SK-N-SH treated with all-trans-retinoic acid at 6 μM for 48 hours (cell line): ENCODE results near the gene ZNF195.
"Not testable (repeated sequence)": the region's sequence is repeated elsewhere in the genome, so short reads cannot be mapped to it uniquely, and the experiment has no call there.

Experiments used
- BACH2 ChIP-seq: fragments of 250-450 bp; sonication (Bioruptor Pico); IDR thresholded peaks from 2 replicates; pipeline ENCODE4 v1.9.0; 2021; ENCODE audit warnings: mild to moderate bottlenecking, borderline replicate concordance
- ESRRG ChIP-seq: fragments of 250-450 bp; sonication (Bioruptor Pico); IDR thresholded peaks from 2 replicates; pipeline ENCODE4 v1.6.1; 2021; ENCODE audit warnings: mild to moderate bottlenecking
- GLIS3 ChIP-seq: fragments of 250-450 bp; sonication (Bioruptor Pico); IDR thresholded peaks from 2 replicates; pipeline ENCODE4 v1.5.0; 2020; ENCODE audit warnings: mild to moderate bottlenecking, moderate library complexity
- PATZ1 ChIP-seq: fragments of 250-450 bp; sonication (Bioruptor Pico); IDR thresholded peaks from 2 replicates; pipeline ENCODE4 v1.8.0; 2020; ENCODE audit warnings: mild to moderate bottlenecking, moderate library complexity, borderline replicate concordance
- ZC3H10 ChIP-seq: fragments of 250-450 bp; sonication (Bioruptor Pico); IDR thresholded peaks from 2 replicates; pipeline ENCODE4 v1.5.1; 2021; ENCODE audit warnings: mild to moderate bottlenecking, moderate library complexity
- ZFP3 ChIP-seq: fragments of 250-450 bp; sonication (Bioruptor Pico); IDR thresholded peaks from 2 replicates; pipeline ENCODE4 v1.5.0; 2020; ENCODE audit warnings: mild to moderate bottlenecking, moderate library complexity
- ZFP30 ChIP-seq: fragments of 450-650 bp; formaldehyde crosslinking; IDR thresholded peaks from 2 replicates; pipeline ENCODE4 v1.5.0; 2022; ENCODE audit warnings: mild to moderate bottlenecking, moderate library complexity
- TF ChIP-seq, protein P1 (sequence below): fragments of 250-450 bp; sonication (Bioruptor Pico); IDR thresholded peaks from 2 replicates; pipeline ENCODE4 v1.5.1; 2020; ENCODE audit warnings: low read depth, mild to moderate bottlenecking, moderate library complexity
- TF ChIP-seq, protein P2 (sequence below): fragments of 250-450 bp; sonication (Bioruptor Pico); IDR thresholded peaks from 2 replicates; pipeline ENCODE4 v1.5.0; 2020; ENCODE audit warnings: mild to moderate bottlenecking, moderate library complexity
- TF ChIP-seq, protein P3 (sequence below): fragments of 250-450 bp; sonication (Bioruptor Pico); IDR thresholded peaks from 2 replicates; pipeline ENCODE4 v1.8.0; 2021; ENCODE audit warnings: low read depth, mild to moderate bottlenecking, moderate library complexity, borderline replicate concordance

GRCh38 chr11:3404076-3404925 is 25.4 kb upstream of the ZNF195 start:
- TF ChIP-seq ZC3H10; ZFP30 (CRISPR knock-in tag); ESRRG (CRISPR knock-in tag); GLIS3; ZFP3 (CRISPR knock-in tag); BACH2 (CRISPR knock-in tag); PATZ1: not testable (repeated sequence)
- TF ChIP-seq, protein P1, sequence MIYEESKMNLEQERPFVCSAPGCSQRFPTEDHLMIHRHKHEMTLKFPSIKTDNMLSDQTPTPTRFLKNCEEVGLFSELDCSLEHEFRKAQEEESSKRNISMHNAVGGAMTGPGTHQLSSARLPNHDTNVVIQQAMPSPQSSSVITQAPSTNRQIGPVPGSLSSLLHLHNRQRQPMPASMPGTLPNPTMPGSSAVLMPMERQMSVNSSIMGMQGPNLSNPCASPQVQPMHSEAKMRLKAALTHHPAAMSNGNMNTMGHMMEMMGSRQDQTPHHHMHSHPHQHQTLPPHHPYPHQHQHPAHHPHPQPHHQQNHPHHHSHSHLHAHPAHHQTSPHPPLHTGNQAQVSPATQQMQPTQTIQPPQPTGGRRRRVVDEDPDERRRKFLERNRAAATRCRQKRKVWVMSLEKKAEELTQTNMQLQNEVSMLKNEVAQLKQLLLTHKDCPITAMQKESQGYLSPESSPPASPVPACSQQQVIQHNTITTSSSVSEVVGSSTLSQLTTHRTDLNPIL, result not testable (repeated sequence)
- TF ChIP-seq, protein P2, sequence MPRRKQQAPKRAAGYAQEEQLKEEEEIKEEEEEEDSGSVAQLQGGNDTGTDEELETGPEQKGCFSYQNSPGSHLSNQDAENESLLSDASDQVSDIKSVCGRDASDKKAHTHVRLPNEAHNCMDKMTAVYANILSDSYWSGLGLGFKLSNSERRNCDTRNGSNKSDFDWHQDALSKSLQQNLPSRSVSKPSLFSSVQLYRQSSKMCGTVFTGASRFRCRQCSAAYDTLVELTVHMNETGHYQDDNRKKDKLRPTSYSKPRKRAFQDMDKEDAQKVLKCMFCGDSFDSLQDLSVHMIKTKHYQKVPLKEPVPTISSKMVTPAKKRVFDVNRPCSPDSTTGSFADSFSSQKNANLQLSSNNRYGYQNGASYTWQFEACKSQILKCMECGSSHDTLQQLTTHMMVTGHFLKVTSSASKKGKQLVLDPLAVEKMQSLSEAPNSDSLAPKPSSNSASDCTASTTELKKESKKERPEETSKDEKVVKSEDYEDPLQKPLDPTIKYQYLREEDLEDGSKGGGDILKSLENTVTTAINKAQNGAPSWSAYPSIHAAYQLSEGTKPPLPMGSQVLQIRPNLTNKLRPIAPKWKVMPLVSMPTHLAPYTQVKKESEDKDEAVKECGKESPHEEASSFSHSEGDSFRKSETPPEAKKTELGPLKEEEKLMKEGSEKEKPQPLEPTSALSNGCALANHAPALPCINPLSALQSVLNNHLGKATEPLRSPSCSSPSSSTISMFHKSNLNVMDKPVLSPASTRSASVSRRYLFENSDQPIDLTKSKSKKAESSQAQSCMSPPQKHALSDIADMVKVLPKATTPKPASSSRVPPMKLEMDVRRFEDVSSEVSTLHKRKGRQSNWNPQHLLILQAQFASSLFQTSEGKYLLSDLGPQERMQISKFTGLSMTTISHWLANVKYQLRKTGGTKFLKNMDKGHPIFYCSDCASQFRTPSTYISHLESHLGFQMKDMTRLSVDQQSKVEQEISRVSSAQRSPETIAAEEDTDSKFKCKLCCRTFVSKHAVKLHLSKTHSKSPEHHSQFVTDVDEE, result not testable (repeated sequence)
- TF ChIP-seq, protein P3, sequence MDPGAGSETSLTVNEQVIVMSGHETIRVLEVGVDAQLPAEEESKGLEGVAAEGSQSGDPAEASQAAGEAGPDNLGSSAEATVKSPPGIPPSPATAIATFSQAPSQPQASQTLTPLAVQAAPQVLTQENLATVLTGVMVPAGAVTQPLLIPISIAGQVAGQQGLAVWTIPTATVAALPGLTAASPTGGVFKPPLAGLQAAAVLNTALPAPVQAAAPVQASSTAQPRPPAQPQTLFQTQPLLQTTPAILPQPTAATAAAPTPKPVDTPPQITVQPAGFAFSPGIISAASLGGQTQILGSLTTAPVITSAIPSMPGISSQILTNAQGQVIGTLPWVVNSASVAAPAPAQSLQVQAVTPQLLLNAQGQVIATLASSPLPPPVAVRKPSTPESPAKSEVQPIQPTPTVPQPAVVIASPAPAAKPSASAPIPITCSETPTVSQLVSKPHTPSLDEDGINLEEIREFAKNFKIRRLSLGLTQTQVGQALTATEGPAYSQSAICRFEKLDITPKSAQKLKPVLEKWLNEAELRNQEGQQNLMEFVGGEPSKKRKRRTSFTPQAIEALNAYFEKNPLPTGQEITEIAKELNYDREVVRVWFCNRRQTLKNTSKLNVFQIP (CRISPR knock-in tag), result not testable (repeated sequence)
